GM19023 (cell line): ENCODE measurements around the gene PARD3.

ENCODE experiments used
- ATAC-seq: cut with Tn5 transposase; IDR thresholded peaks from one replicate; pipeline ENCODE4 v1.9.1; 2021; ENCODE audit warnings: mild to moderate bottlenecking, moderate library complexity; ENCODE audit not compliant: unreplicated experiment

Gene PARD3

DNA sequence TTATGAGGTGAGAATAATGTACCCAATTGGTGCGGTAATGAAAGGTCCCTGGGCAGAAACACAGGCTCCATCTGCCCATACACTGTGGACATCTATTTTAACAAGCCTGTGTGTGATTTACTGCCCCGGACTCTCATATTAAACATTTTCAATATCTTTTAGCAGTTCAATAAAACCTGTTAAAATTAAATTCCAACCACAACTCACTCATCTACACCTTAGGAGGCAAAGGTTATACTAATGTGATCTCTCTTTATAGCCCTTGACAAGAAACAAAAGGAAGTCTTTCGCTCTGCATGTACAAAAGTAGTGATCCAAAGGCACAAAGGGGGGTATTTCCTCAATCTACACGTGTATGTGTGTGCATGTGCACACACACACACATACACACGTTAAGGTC lies 186.0 kb downstream of the PARD3 start:
- ATAC-seq = no peak

DNA sequence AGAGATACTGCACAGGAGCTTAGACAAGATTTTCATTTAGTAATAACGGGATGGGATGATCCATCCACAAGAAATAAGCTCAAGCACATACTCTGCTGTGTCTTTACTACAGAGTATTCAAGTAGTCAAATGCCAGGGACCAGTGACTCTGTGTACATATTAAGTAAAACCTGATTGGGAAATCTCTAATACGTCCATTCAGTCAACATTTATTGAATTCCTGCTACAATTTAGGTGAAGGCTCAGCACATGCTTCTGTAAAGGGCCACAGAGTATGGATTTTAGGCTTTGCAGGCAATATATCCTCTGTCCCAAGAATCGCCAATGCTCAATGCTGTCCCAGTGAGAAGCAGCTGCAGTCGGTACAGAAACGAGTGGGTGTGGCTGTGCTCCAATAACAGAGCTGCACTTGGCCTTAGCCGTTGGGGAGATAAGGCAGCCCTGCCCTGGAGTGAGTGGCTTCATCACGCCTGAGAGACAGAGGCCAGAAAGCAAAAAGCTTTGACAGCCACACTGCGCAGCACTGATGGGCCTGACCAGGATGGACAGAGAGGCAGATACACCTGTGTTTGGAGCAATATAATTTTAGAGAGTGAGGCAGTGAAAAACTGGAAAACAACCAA lies 186.8 kb downstream of the PARD3 start:
- ATAC-seq = no peak

GRCh38 chr10:34627741-34628140 lies 187.4 kb downstream of the PARD3 start:
- no peak for ATAC-seq

- ATAC-seq = no peak
Measured at GRCh38 chr10:34627331-34627730, 187.8 kb downstream of the PARD3 start.

DNA sequence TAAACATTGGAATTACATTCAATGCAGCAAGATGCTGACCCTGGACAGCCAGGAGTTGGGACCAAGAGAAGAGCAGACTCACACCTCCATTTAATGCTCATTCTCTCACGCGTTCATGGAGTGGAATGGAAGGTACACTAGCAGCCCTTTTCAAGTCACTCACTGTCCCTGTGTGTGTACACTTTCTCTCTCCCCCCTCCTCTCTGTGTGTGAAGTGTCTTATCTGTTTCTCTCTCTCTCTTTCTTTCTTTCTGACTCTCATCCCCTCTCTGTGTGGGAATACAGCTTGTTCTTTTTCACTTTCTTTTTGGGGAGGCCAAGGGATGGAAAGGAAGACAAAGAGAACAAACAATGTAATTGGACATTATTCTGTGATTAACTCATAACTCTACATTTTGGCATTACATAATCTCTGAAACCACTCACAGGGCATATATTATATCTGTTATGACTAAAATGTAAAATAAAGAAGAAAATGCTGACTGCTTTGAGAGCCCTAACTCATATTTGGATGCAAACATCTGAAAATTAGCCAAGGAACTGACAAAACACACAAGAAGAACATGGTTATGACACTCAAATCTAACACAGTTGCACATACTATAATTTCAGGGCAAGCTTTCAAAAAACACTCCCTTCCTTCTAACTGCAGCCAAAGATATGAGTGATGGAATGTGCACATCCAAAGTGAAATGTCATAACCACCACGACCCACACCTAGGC lies 188.8 kb downstream of the PARD3 start:
- no peak for ATAC-seq

DNA sequence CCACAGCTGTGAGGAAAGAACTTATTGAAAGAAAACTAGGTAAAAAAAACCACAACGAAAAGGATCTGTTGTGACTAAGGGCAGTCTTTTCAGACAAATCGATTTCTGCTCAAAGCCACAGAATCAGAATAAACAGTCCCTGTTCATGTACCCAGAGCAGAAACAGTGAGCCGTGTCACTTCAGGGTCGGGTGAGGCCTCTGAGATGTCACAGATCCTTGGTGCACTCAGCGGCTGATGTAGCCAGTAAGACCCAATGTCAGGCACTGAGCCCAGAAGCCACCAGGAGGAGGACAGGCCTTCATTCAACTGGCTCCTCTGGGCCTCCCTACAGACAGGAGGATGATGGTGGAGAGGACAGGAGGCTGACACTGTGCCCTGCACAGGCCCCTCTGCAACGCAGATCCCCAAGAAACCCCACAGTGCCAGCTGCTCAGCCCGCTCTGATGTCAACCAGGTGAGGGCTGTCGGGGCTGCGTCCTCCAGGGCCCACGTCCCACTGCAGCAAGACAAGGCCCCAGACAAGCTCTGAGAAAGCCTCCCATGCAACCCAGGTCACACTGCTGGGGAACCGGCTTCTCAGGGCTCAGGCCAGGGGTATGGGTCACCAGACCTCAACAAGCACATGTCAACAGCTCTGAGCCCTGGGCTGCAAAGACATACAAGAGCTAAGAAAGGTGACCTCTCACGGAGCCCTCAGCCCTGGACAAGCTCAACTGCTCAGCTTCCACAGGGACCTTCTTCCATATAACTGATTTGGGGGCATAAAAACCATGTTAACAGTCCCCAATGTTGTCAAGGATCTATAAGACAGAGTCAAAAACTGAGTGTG lies 190.6 kb downstream of the PARD3 start:
- ATAC-seq = no peak

DNA sequence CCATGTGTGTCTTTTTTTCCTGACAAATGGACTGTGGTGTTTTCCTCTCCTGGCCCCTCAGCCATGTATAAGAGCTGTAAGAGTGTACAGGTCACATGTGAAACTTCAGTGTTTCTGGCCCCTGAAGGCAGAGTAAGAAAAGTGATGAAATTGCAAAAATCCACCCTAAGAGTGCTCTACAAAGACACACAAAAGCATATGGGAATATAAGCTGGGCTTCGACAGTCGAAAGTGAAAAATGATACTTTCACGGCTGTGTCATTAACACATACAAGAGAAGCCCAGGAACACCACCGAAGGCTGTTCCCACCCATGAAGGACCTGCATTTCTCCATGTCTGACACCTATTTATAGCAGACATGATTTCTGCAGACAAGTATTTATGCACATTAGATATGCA lies 192.2 kb downstream of the PARD3 start:
- ATAC-seq = no peak

DNA sequence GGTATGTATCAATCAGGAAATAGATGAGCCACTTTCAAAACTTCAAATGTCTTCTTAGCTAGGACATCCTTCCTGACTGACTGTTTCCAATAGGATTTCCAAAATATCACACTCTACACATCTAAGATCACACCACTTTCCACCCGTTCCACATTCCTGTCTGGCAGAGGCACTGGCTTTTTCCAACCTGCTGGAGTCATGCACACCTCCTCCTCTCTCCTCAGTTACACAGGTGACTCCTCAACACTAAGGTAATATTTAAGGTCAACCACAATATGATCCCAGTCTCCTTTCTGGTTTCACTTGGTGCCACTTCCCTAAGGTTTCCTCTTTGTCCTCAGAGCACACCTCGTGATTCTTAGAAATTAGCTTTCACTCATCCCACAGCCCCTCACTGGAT lies 196.5 kb downstream of the PARD3 start:
- ATAC-seq = no peak

GRCh38 chr10:34615770-34616169 lies 199.3 kb downstream of the PARD3 start:
- ATAC-seq = no peak

DNA sequence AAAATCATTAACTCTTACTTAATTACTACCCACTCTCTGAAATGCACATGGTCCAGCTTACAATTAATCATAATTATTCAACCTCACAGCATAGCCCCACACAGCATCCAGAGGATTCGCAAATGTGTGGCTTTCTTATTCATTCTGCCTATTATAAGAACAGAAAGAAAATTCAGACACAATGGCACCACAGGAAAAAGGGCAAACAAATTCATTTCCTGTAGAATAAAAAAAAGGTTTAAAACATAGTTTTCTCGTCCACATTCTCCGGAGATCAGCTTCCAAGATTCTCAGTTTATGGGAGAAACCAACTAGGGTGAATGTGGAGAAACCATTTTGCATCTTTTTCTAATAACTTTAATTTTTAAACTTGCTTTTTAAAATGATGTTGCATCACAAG lies 201.6 kb downstream of the PARD3 start:
- ATAC-seq = no peak

DNA sequence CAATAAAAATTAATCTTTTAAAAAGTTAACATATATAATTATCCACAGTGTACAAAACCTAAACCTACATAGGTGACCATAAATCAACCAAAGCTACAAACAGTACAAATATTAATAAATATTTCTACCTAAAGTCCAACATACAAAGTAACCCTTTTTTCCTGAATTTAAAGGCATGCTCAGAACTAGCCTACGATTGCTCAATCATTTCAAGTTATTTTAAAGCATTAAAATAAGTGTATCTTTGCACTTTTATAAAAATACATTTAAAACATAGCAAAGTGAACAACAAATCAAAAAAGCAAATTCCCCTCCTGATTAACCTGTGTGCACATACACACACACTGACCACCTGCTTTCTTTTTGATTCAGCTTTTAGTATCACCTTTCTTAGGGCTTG lies 202.2 kb downstream of the PARD3 start:
- no peak for ATAC-seq

DNA sequence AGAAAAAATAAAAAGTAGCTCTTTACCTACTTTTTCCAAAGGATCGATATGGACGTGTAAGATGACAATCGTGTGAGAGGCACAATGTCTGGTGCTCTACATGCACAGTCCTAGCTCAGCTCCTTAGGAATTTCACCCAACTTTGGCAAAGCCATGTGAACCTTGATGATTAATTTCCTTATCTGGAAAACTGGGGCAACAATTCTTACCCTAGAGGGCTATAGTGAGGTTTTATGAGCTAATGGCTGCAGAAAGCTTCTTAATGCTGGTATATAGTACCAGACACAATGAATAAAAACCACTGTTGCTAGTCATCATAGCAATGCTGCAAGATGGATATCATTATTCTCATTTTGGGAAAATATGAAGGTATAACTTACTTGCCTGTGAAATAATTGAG lies 202.7 kb downstream of the PARD3 start:
- no peak for ATAC-seq

GRCh38 chr10:34609287-34609940 lies 205.7 kb downstream of the PARD3 start:
- no peak for ATAC-seq

- no peak for ATAC-seq
Measured at GRCh38 chr10:34607894-34608293, 207.2 kb downstream of the PARD3 start.

- ATAC-seq = no peak
Measured at GRCh38 chr10:34606890-34607289, 208.2 kb downstream of the PARD3 start.

DNA sequence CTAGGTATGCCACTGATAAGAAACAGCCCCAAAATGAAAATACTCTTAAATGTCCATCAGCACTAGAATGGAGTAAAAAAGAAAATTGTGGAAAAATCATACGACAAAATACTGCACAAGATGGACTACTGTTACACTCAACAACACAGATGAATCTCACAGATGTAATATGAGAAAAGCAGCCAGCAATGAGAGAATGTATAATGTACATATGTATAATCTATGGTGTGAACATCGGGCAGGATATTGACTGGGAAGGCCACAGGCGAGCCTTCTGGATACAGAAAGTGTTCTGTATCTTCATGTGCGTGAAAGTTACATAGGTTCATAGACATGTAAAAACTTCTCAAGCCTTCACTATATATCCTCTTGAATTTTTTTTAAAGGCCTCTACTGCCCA lies 212.6 kb downstream of the PARD3 start:
- no peak for ATAC-seq

- no peak for ATAC-seq
Measured at GRCh38 chr10:34601691-34602090, 213.4 kb downstream of the PARD3 start.

DNA sequence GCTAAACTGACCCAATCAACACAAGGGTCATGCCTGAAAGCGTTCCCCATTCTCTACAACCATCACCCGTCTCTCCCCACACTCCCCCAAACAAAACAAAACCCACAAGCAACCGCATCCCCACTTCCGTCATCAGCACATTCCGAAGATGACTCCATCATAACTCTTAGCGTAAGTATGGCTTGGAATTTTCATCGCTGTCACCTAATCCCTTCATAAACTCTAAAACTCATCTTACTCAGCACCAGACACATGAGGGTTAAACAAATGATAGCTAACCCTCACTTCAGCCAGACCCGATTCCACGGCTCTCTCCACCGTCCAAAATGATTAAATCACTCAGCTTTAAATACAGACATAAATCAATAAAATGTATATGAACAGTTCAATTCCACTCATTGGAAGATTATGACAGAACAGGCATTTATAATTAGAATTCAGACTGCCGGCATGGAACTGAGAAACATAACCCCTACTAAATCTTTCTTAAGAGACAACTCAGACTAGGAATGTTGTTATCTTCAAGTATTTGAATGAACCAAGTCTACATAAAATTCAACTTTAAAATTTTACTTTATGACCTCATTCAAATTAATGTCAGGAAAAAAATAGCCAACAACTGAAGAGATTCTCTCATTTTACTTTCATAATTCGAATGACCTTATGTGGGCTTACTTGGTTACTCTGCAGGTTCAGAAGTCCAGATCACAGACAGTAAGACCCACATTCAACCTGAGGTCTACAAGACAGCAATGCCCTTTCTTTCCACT lies 215.9 kb downstream of the PARD3 start:
- ATAC-seq = no peak

- no peak for ATAC-seq
Measured at GRCh38 chr10:34596351-34596750, 218.7 kb downstream of the PARD3 start.

DNA sequence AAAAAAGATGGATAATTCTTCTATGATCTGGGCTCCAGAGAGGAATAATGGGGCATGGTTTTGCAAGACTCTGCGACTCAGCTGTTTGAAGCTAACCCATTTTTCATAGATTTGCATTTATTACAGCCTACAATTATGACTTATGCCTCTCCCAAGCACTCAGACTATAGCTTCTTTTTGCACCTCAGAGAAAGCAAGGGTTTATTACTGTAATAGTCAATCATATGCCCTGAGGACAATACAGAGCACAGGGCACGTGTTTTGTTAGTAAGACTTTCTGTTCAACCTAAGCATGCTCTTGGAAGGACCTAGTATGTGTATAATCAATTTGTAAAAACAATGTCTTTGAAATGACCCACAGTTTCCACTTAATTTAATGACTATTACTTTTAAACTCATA lies 221.2 kb downstream of the PARD3 start:
- ATAC-seq = no peak
